ENCODE data around the gene SMURF1.

GRCh38 chr7:99004216-99004615 is 139.7 kb downstream of the SMURF1 start:
- TF ChIP-seq CTCF (IDR thresholded peaks at IDR 0.05) (no peak), ZFX (IDR thresholded peaks at IDR 0.05; ENCODE audit: borderline replicate concordance) (no peak)
